Measurements from ENCODE around the gene HSPA14. TPM values are rescaled to one million over a fixed set of nuclear protein-coding genes. Genes with fewer than 3 reads are reported as not detected.
A peak's percentile ranks its signal among the peaks of the same experiment; 100 is the strongest.

The HSPA14 gene
- total RNA-seq, 4 donors from 2014 or later = 7.8 to 11.3 (median 10.5) TPM

DNA sequence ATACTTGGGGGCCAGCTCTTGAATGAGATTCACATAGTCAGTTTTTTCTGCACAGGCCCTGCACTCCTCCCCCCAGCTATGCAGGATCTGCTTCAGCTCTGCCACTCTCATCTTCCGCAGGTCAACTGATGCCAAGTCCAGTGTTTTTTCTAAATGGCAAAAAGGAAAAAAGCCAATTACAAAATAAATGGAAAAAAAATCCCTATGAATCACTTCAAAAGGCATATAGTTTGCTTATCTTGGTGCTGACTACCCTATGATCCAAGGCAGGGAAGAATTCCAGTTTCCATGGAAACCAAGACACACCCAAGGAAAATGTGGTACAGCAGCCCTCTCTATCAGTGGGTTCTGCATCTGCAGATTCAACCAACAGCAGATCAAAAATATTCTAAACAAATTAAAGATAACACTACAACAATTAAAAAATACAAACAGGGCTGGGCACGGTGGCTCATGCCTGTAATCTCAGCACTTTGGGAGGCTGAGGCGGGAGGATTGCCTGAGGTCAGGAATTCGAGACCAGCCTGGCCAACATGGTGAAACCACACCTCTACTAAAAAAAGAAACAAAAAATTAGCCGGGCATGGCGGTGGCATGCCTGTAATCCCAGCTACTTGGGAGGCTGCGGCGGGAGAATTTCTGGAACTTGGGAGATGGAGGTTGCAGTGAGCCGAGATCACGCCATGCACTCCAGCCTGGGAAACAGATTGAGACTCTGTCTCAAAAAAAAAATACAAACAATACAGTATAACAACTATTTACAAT is 17.9 kb upstream of the HSPA14 start:
- Histone ChIP-seq H3K36me3 (no peaks in the 10 kb centered on the region), H3K27ac (no peak overlapping the region), H3K9me3 (no peaks in the 10 kb centered on the region), H3K27me3 (no peaks in the 10 kb centered on the region), H3K4me3 (no peak overlapping the region), H3K4me1 (no peaks in the 10 kb centered on the region)
- 94% methylated on average over 10 of the region's 10 CpGs for WGBS, 2 donors
- no peak for TF ChIP-seq EP300 (IDR thresholded peaks at IDR 0.05)
- no peak for TF ChIP-seq POLR2A (IDR thresholded peaks at IDR 0.05)
- TF ChIP-seq, protein P1, sequence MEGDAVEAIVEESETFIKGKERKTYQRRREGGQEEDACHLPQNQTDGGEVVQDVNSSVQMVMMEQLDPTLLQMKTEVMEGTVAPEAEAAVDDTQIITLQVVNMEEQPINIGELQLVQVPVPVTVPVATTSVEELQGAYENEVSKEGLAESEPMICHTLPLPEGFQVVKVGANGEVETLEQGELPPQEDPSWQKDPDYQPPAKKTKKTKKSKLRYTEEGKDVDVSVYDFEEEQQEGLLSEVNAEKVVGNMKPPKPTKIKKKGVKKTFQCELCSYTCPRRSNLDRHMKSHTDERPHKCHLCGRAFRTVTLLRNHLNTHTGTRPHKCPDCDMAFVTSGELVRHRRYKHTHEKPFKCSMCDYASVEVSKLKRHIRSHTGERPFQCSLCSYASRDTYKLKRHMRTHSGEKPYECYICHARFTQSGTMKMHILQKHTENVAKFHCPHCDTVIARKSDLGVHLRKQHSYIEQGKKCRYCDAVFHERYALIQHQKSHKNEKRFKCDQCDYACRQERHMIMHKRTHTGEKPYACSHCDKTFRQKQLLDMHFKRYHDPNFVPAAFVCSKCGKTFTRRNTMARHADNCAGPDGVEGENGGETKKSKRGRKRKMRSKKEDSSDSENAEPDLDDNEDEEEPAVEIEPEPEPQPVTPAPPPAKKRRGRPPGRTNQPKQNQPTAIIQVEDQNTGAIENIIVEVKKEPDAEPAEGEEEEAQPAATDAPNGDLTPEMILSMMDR (IDR thresholded peaks at IDR 0.05) = no peak
- no peak for DNase-seq (ENCODE audit: low spot score in 2 of 2)

DNA sequence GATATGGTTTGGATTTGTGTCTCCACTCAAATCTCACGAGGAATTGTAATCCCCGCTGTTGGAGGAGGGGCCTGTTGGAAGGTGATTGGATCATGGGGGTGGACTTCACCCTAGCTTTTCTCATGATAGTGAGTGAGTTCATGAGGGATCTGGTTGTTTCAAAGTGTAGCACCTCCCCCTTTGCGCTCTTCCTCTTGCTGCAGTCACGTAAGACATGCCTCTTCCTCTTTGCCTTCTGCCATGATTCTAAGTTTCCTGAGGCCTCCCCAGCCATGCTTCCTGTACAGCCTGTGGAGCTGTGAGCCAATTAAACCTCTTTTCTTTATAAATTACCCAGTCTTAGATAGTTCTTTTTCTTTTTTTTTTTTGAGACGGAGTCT is 17.3 kb upstream of the HSPA14 start:
- H3K36me3 ChIP-seq = no peaks in the 10 kb centered on the region
- H3K27ac ChIP-seq = no peak overlapping the region
- no peaks in the 10 kb centered on the region for H3K4me1 ChIP-seq
- H3K4me3 ChIP-seq = no peak overlapping the region
- no peak for TF ChIP-seq POLR2A (IDR thresholded peaks at IDR 0.05)
- TF ChIP-seq, protein P1 (IDR thresholded peaks at IDR 0.05) = no peak
- TF ChIP-seq EP300 (IDR thresholded peaks at IDR 0.05) = no peak
- 89 to 91% methylated on average over 5 of the region's 5 CpGs for WGBS, 2 donors
- no peaks in the 10 kb centered on the region for H3K9me3 ChIP-seq
- no peak for DNase-seq (ENCODE audit: low spot score in 2 of 2)
- H3K27me3 ChIP-seq = no peaks in the 10 kb centered on the region

DNA sequence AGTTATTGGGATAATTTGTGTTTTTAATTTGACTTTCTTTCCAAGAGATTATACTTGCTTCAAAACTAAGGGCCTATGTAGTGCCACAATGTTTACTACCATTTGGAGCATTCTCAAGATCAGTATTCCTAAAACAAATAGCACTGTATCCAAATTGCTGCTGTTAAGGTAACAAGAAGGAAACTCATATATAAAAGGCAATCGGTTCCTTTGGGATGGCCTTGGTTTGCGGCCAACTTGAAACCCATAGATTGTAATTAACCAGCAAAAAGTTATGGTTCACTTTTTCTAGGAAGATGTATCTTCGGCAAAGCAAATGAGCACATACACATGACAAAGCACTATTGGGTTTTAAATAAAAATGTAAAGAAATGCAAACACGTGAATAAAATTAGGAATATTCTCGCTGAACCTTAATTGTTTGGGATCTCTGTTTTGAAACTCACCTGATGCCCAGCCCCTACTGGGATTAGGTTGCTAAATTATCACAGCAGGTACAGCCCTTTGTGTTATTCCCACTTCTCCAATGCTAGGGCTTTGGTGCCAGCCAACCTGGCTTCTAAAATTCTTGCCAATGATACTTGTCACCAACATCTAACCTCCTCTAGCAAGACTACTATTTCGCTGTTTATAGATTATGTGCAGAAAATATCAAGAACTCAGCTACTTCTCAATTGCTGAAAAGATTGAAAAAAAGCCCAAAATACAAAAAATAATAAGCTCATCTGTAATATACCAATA is 16.3 kb upstream of the HSPA14 start:
- Histone ChIP-seq H3K4me1 (no peaks in the 10 kb centered on the region), H3K27me3 (no peaks in the 10 kb centered on the region), H3K27ac (no peak overlapping the region), H3K4me3 (no peak overlapping the region), H3K36me3 (no peaks in the 10 kb centered on the region), H3K9me3 (no peaks in the 10 kb centered on the region)
- DNase-seq (ENCODE audit: low spot score in 2 of 2) = no peak
- TF ChIP-seq, protein P1 (IDR thresholded peaks at IDR 0.05) = no peak
- no peak for TF ChIP-seq POLR2A (IDR thresholded peaks at IDR 0.05)
- TF ChIP-seq EP300 (IDR thresholded peaks at IDR 0.05) = no peak
- WGBS, 2 donors = 76 to 91% methylated on average over 6 of the region's 6 CpGs

DNA sequence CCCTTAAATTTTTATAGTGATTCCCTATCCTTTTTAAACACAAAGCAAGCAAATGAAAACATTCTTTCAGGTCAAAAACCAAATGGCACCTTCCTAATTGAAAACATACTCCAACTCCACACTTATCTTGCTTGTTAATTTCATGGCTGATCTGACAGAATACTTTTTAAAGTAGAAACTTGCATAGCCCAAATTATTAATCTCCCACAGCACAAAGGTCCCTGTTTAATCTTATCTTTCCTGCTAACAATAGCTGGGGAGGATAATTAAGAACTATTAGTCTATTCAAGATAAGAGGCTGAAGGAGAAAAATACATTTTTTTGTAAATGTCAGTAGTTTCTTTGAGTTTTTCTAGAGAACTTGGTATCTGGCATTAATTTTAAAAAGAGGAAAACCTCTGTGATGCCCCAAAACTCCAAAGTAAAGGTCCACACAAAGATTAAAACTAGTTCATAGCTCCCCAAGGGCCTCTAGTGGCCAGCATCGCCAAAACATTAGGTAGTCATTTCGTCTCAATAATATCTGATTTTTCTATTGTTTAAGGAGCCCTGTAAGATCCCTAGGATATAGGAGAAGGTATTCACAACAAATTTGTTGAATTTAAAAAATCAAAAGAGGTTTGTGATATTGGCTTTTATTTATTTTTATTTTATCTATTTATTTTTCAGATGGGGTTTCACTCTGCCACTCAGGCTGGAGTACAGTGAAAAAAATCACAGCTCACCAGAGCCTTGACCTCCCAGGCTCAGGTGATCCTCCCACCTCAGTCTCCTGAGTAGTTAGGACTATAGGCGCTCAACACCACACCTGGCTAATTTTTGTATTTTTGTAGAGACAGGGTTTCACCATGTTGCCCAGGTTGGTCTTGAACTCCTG is 15.0 kb upstream of the HSPA14 start:
- no peaks in the 10 kb centered on the region for H3K27me3 ChIP-seq
- H3K36me3 ChIP-seq = no peaks in the 10 kb centered on the region
- WGBS, 2 donors = 31 to 32% methylated on average over 3 of the region's 3 CpGs
- no peak overlapping the region for H3K4me3 ChIP-seq
- TF ChIP-seq POLR2A (IDR thresholded peaks at IDR 0.05) (no peak), EP300 (IDR thresholded peaks at IDR 0.05) (no peak)
- TF ChIP-seq, protein P1 (IDR thresholded peaks at IDR 0.05) = peak; percentile 37 to 58 (median 51)
- H3K4me1 ChIP-seq = no peaks in the 10 kb centered on the region
- H3K27ac ChIP-seq = no peak overlapping the region
- DNase-seq (ENCODE audit: low spot score in 2 of 2) = peak in 1 of 2 donors; percentile 25
- H3K9me3 ChIP-seq = no peaks in the 10 kb centered on the region
